ENCODE results near the gene TOB1. TPM values are rescaled to one million over a fixed set of nuclear protein-coding genes. Genes with fewer than 3 reads are reported as not detected.

The TOB1 gene
- total and polyA plus RNA-seq, 2 experiments from 2014 or later: 12.1 to 46.9 TPM

DNA sequence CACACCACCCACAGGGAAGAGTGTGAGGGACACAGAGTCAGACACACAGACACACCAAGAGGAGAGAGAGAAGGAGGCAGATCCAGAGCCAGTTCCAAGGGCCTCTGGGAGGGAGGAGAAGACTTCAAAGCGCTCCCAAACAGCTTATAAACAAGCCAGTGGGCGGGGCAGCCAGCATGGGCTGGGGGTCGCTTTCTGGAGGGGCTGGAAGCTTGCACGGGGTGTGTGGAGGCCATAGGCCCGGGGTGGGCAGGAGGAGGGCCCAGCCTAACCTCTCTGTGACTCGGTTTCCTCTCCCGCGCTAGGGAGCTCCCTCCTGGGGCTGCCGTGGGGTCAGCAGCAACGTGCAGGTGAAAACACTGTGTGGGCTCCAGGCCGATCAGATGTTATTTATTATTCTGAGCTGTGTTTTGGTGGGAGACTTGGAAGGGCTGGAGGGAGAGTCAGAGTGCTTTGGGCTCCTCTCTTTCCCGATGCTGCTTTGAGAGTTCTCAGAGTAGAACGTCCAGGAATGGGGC, 33.2 kb downstream of the TOB1 start (continued):
- TF ChIP-seq, protein P1, sequence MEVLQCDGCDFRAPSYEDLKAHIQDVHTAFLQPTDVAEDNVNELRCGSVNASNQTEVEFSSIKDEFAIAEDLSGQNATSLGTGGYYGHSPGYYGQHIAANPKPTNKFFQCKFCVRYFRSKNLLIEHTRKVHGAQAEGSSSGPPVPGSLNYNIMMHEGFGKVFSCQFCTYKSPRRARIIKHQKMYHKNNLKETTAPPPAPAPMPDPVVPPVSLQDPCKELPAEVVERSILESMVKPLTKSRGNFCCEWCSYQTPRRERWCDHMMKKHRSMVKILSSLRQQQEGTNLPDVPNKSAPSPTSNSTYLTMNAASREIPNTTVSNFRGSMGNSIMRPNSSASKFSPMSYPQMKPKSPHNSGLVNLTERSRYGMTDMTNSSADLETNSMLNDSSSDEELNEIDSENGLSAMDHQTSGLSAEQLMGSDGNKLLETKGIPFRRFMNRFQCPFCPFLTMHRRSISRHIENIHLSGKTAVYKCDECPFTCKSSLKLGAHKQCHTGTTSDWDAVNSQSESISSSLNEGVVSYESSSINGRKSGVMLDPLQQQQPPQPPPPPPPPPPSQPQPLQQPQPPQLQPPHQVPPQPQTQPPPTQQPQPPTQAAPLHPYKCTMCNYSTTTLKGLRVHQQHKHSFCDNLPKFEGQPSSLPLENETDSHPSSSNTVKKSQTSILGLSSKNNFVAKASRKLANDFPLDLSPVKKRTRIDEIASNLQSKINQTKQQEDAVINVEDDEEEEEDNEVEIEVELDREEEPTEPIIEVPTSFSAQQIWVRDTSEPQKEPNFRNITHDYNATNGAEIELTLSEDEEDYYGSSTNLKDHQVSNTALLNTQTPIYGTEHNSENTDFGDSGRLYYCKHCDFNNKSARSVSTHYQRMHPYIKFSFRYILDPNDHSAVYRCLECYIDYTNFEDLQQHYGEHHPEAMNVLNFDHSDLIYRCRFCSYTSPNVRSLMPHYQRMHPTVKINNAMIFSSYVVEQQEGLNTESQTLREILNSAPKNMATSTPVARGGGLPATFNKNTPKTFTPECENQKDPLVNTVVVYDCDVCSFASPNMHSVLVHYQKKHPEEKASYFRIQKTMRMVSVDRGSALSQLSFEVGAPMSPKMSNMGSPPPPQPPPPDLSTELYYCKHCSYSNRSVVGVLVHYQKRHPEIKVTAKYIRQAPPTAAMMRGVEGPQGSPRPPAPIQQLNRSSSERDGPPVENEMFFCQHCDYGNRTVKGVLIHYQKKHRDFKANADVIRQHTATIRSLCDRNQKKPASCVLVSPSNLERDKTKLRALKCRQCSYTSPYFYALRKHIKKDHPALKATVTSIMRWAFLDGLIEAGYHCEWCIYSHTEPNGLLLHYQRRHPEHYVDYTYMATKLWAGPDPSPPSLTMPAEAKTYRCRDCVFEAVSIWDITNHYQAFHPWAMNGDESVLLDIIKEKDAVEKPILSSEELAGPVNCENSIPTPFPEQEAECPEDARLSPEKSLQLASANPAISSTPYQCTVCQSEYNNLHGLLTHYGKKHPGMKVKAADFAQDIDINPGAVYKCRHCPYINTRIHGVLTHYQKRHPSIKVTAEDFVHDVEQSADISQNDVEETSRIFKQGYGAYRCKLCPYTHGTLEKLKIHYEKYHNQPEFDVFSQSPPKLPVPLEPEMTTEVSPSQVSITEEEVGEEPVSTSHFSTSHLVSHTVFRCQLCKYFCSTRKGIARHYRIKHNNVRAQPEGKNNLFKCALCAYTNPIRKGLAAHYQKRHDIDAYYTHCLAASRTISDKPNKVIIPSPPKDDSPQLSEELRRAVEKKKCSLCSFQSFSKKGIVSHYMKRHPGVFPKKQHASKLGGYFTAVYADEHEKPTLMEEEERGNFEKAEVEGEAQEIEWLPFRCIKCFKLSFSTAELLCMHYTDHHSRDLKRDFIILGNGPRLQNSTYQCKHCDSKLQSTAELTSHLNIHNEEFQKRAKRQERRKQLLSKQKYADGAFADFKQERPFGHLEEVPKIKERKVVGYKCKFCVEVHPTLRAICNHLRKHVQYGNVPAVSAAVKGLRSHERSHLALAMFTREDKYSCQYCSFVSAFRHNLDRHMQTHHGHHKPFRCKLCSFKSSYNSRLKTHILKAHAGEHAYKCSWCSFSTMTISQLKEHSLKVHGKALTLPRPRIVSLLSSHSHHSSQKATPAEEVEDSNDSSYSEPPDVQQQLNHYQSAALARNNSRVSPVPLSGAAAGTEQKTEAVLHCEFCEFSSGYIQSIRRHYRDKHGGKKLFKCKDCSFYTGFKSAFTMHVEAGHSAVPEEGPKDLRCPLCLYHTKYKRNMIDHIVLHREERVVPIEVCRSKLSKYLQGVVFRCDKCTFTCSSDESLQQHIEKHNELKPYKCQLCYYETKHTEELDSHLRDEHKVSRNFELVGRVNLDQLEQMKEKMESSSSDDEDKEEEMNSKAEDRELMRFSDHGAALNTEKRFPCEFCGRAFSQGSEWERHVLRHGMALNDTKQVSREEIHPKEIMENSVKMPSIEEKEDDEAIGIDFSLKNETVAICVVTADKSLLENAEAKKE (CRISPR knock-in tag; IDR thresholded peaks at IDR 0.05): no peak
- TF ChIP-seq ZNF331 (CRISPR knock-in tag; IDR thresholded peaks at IDR 0.05; ENCODE audit: low read depth) (no peak), EZH2phosphoT487 (IDR thresholded peaks at IDR 0.05; ENCODE audit: unreplicated experiment) (no peak), NANOG (IDR thresholded peaks at IDR 0.05; ENCODE audit: borderline replicate concordance) (no peak)
- TF ChIP-seq, protein P2, sequence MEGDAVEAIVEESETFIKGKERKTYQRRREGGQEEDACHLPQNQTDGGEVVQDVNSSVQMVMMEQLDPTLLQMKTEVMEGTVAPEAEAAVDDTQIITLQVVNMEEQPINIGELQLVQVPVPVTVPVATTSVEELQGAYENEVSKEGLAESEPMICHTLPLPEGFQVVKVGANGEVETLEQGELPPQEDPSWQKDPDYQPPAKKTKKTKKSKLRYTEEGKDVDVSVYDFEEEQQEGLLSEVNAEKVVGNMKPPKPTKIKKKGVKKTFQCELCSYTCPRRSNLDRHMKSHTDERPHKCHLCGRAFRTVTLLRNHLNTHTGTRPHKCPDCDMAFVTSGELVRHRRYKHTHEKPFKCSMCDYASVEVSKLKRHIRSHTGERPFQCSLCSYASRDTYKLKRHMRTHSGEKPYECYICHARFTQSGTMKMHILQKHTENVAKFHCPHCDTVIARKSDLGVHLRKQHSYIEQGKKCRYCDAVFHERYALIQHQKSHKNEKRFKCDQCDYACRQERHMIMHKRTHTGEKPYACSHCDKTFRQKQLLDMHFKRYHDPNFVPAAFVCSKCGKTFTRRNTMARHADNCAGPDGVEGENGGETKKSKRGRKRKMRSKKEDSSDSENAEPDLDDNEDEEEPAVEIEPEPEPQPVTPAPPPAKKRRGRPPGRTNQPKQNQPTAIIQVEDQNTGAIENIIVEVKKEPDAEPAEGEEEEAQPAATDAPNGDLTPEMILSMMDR (conservative IDR thresholded peaks at IDR 0.05; ENCODE audit: low read depth in 2 of 2): no peak

DNA sequence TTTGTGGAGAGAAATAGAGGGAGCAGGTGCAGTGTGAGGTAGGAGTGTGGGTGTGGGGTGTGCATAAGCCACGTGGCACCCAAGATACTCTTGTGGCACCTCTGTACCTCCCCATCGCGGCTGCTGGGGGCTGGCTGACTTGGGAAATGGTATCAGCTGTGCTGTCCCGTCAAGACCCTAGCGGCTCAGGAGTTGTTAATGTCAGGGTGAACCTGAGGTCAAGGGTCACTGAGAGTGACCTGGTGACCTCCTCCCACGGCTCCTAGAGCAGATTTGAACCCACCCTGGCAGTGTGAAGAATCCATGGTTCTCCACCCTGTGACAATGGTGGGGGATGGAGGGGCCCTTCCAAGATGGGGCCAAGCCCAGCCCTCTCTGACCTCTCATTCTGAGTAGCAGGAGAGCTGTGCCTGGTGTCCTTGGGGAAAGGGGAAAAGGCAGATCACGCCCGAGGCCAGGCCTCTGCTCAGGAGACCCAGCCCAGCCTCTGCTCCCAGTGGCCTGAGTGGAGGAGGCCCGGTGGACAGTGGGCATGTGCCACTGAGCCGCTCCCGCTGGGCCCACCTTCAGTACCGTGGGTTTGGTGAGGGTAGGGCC, 33.8 kb downstream of the TOB1 start:
- no peak overlapping the region for H2AFZ ChIP-seq
- Mint-ChIP-seq H3K4me1 (peaks cover 48% of the 10 kb centered on the region), H3K36me3 (ENCODE audit: low read depth) (no peaks in the 10 kb centered on the region), H3K4me3 (no peak overlapping the region), H3K27ac (no peak overlapping the region; the same call in 1 of the 2 replicates), H3K9me3 (no peaks in the 10 kb centered on the region), H3K27me3 (ENCODE audit: insufficient read depth, low read depth, poor library complexity) (peaks cover 19% of the 10 kb centered on the region)
- DNase-seq (ENCODE audit: low spot score) (no peak), ATAC-seq (no peak)
- H3K4me1 ChIP-seq (ENCODE audit: insufficient read depth): peaks cover 35% of the 10 kb centered on the region
- no peaks in the 10 kb centered on the region for H4K20me1 ChIP-seq (replicated peaks; ENCODE audit: insufficient read depth)
- H3K36me3 ChIP-seq (ENCODE audit: insufficient read depth): no peaks in the 10 kb centered on the region; the same call in 1 of the 2 replicates
- H3K79me2 ChIP-seq (replicated peaks; ENCODE audit: insufficient read depth): no peaks in the 10 kb centered on the region
- H3K27ac ChIP-seq (ENCODE audit: low read depth): no peak overlapping the region
- H3F3A ChIP-seq (replicated peaks; ENCODE audit: low read depth): no peaks in the 10 kb centered on the region
- no peak for TF ChIP-seq CREB1 (CRISPR knock-in tag; IDR thresholded peaks at IDR 0.05; ENCODE audit: low read depth)
- TF ChIP-seq ZNF114 (CRISPR knock-in tag; IDR thresholded peaks at IDR 0.05): no peak
- no peak for TF ChIP-seq EZH2 (IDR thresholded peaks at IDR 0.05; ENCODE audit: low read depth, unreplicated experiment)
- no peak for TF ChIP-seq NANOG (IDR thresholded peaks at IDR 0.05; ENCODE audit: borderline replicate concordance)
- TF ChIP-seq, protein P3, sequence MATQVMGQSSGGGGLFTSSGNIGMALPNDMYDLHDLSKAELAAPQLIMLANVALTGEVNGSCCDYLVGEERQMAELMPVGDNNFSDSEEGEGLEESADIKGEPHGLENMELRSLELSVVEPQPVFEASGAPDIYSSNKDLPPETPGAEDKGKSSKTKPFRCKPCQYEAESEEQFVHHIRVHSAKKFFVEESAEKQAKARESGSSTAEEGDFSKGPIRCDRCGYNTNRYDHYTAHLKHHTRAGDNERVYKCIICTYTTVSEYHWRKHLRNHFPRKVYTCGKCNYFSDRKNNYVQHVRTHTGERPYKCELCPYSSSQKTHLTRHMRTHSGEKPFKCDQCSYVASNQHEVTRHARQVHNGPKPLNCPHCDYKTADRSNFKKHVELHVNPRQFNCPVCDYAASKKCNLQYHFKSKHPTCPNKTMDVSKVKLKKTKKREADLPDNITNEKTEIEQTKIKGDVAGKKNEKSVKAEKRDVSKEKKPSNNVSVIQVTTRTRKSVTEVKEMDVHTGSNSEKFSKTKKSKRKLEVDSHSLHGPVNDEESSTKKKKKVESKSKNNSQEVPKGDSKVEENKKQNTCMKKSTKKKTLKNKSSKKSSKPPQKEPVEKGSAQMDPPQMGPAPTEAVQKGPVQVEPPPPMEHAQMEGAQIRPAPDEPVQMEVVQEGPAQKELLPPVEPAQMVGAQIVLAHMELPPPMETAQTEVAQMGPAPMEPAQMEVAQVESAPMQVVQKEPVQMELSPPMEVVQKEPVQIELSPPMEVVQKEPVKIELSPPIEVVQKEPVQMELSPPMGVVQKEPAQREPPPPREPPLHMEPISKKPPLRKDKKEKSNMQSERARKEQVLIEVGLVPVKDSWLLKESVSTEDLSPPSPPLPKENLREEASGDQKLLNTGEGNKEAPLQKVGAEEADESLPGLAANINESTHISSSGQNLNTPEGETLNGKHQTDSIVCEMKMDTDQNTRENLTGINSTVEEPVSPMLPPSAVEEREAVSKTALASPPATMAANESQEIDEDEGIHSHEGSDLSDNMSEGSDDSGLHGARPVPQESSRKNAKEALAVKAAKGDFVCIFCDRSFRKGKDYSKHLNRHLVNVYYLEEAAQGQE (IDR thresholded peaks at IDR 0.05; ENCODE audit: unreplicated experiment): no peak
- no peaks in the 10 kb centered on the region for H3K27me3 ChIP-seq (ENCODE audit: insufficient read depth)
- no peak overlapping the region for H3K4me2 ChIP-seq
- H3K4me3 ChIP-seq: no peak overlapping the region
- no peaks in the 10 kb centered on the region for H3K9me2 ChIP-seq (ENCODE audit: insufficient read depth)
